Measurements from ENCODE around the gene PBRM1. TPM values are rescaled to one million over a fixed set of nuclear protein-coding genes. Genes with fewer than 3 reads are reported as not detected.

The PBRM1 gene
- total RNA-seq, 3 donors from 2014 or later (not counting 1 experiment from before 2014, with no cell fraction given), result 70.2 to 79.7 (median 76.6) TPM

GRCh38 chr3:52523386-52524257 lies 162.1 kb downstream of the PBRM1 start:
- H3K4me1 ChIP-seq (ENCODE audit: control insufficient read depth, insufficient read depth, low read length), result no peaks in the 10 kb centered on the region
- Mint-ChIP-seq H3K36me3 (no peaks in the 10 kb centered on the region), H3K4me3 (no peak overlapping the region), H3K27me3 (ENCODE audit: low read depth in 2 of 2) (no peaks in the 10 kb centered on the region), H3K4me1 (no peaks in the 10 kb centered on the region), H3K27ac (no peak overlapping the region), H3K9me3 (no peaks in the 10 kb centered on the region)
- no peak overlapping the region for H3K27ac ChIP-seq (ENCODE audit: low read length)
- WGBS (ENCODE audit: insufficient coverage), result 90% methylated on average over 26 of the region's 26 CpGs
- H3K4me3 ChIP-seq (ENCODE audit: low read length), result no peak overlapping the region
- no peaks in the 10 kb centered on the region for H3K9me3 ChIP-seq (ENCODE audit: control insufficient read depth, insufficient read depth, low read length)
- DNase-seq (no peak), ATAC-seq (no peak)
- H3K36me3 ChIP-seq (ENCODE audit: control insufficient read depth, insufficient read depth, low read length), result no peaks in the 10 kb centered on the region
- H3K27me3 ChIP-seq (ENCODE audit: control insufficient read depth, insufficient read depth, low read length), result no peaks in the 10 kb centered on the region
- intact Hi-C loops (cut with micrococcal nuclease), result no loop called here
- TF ChIP-seq, protein P1, sequence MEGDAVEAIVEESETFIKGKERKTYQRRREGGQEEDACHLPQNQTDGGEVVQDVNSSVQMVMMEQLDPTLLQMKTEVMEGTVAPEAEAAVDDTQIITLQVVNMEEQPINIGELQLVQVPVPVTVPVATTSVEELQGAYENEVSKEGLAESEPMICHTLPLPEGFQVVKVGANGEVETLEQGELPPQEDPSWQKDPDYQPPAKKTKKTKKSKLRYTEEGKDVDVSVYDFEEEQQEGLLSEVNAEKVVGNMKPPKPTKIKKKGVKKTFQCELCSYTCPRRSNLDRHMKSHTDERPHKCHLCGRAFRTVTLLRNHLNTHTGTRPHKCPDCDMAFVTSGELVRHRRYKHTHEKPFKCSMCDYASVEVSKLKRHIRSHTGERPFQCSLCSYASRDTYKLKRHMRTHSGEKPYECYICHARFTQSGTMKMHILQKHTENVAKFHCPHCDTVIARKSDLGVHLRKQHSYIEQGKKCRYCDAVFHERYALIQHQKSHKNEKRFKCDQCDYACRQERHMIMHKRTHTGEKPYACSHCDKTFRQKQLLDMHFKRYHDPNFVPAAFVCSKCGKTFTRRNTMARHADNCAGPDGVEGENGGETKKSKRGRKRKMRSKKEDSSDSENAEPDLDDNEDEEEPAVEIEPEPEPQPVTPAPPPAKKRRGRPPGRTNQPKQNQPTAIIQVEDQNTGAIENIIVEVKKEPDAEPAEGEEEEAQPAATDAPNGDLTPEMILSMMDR (IDR thresholded peaks at IDR 0.05), result no peak

DNA sequence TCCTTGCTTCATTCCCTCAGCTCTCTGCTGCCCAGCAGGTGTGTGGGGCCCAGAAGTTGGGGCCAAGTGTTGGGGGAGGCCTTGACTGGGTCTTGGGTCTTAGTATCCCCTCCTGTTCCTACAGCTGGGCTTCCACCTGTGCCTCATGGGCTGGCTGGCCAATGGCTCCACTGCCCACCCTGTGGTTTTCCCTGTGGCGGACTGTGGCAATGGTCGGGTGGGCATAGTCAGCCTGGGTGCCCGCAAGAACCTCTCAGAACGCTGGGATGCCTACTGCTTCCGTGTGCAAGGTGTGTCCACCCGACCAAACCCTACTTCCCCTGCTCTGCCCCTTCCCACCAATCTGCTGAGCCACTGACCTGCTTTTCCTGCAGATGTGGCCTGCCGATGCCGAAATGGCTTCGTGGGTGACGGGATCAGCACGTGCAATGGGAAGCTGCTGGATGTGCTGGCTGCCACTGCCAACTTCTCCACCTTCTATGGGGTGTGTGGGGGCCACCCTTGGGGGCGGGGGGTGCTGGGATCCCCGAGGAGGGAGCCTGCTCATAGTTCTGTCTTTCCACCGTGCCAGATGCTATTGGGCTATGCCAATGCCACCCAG lies 163.0 kb downstream of the PBRM1 start:
- no peaks in the 10 kb centered on the region for H3K9me3 ChIP-seq (ENCODE audit: control insufficient read depth, insufficient read depth, low read length)
- H3K27ac ChIP-seq (ENCODE audit: low read length), result no peak overlapping the region
- TF ChIP-seq, protein P1 (IDR thresholded peaks at IDR 0.05), result no peak
- H3K36me3 Mint-ChIP-seq, result no peaks in the 10 kb centered on the region
- no peak for DNase-seq
- H3K27me3 ChIP-seq (ENCODE audit: control insufficient read depth, insufficient read depth, low read length), result no peaks in the 10 kb centered on the region
- no peak overlapping the region for H3K4me3 ChIP-seq (ENCODE audit: low read length)
- H3K4me1 ChIP-seq (ENCODE audit: control insufficient read depth, insufficient read depth, low read length), result no peaks in the 10 kb centered on the region
- H3K9me3 Mint-ChIP-seq, result no peaks in the 10 kb centered on the region
- no peaks in the 10 kb centered on the region for H3K4me1 Mint-ChIP-seq
- H3K4me3 Mint-ChIP-seq, result no peak overlapping the region
- H3K36me3 ChIP-seq (ENCODE audit: control insufficient read depth, insufficient read depth, low read length), result no peaks in the 10 kb centered on the region
- 90% methylated on average over 14 of the region's 14 CpGs for WGBS (ENCODE audit: insufficient coverage)
- no peak for ATAC-seq
- H3K27me3 Mint-ChIP-seq (ENCODE audit: low read depth in 2 of 2), result no peaks in the 10 kb centered on the region
- intact Hi-C loops (cut with micrococcal nuclease), result no loop called here
- no peak overlapping the region for H3K27ac Mint-ChIP-seq

GRCh38 chr3:52521881-52522650 lies 163.6 kb downstream of the PBRM1 start:
- DNase-seq (no peak), ATAC-seq (no peak)
- TF ChIP-seq, protein P1 (IDR thresholded peaks at IDR 0.05), result no peak
- Histone ChIP-seq H3K27ac (ENCODE audit: low read length) (no peak overlapping the region), H3K27me3 (ENCODE audit: control insufficient read depth, insufficient read depth, low read length) (no peaks in the 10 kb centered on the region), H3K9me3 (ENCODE audit: control insufficient read depth, insufficient read depth, low read length) (no peaks in the 10 kb centered on the region), H3K4me1 (ENCODE audit: control insufficient read depth, insufficient read depth, low read length) (no peaks in the 10 kb centered on the region), H3K4me3 (ENCODE audit: low read length) (no peak overlapping the region), H3K36me3 (ENCODE audit: control insufficient read depth, insufficient read depth, low read length) (no peaks in the 10 kb centered on the region)
- no peaks in the 10 kb centered on the region for H3K27me3 Mint-ChIP-seq (ENCODE audit: low read depth in 2 of 2)
- no peak overlapping the region for H3K27ac Mint-ChIP-seq
- no peaks in the 10 kb centered on the region for H3K9me3 Mint-ChIP-seq
- H3K4me3 Mint-ChIP-seq, result no peak overlapping the region
- 94% methylated on average over 33 of the region's 33 CpGs for WGBS (ENCODE audit: insufficient coverage)
- intact Hi-C loops (cut with micrococcal nuclease), result no loop called here
- H3K36me3 Mint-ChIP-seq, result no peaks in the 10 kb centered on the region
- H3K4me1 Mint-ChIP-seq, result no peaks in the 10 kb centered on the region

Data from natural killer cell (primary cell).